ENCODE results near the gene INHBA.

Gene INHBA

GRCh38 chr7:41702635-41703371 is at the start of gene INHBA:
Gene INHBA, minus strand, starts transcription at chr7:41703090. Its CDS starts 2,716 bp downstream, at chr7:41700374.
- peak; percentile 61 for DNase-seq (ENCODE audit: low read depth)

- no peak for DNase-seq (ENCODE audit: low read depth)
These were observed 49.7 kb upstream of the INHBA start for GRCh38 chr7:41752615-41753014.

GRCh38 chr7:41750661-41751540 is 48.0 kb upstream of the INHBA start:
- DNase-seq (ENCODE audit: low read depth), result no peak

- DNase-seq (ENCODE audit: low read depth), result no peak
These were observed 45.1 kb upstream of the INHBA start for GRCh38 chr7:41747961-41748360.

GRCh38 chr7:41745451-41745850 is 42.6 kb upstream of the INHBA start:
- DNase-seq (ENCODE audit: low read depth), result peak; percentile 21

GRCh38 chr7:41744161-41744560 is 41.3 kb upstream of the INHBA start:
- no peak for DNase-seq (ENCODE audit: low read depth)

- DNase-seq (ENCODE audit: low read depth), result no peak
These were observed 39.6 kb upstream of the INHBA start for GRCh38 chr7:41742401-41743020.

GRCh38 chr7:41738806-41739205 is 35.9 kb upstream of the INHBA start:
- no peak for DNase-seq (ENCODE audit: low read depth)

GRCh38 chr7:41738336-41738735 is 35.4 kb upstream of the INHBA start:
- no peak for DNase-seq (ENCODE audit: low read depth)

- DNase-seq (ENCODE audit: low read depth), result no peak
These were observed 32.3 kb upstream of the INHBA start for GRCh38 chr7:41735206-41735605.

GRCh38 chr7:41732843-41733306 is 30.0 kb upstream of the INHBA start:
- DNase-seq (ENCODE audit: low read depth), result peak; percentile 15

- DNase-seq (ENCODE audit: low read depth), result no peak
These were observed 29.5 kb upstream of the INHBA start for GRCh38 chr7:41732436-41732785.

GRCh38 chr7:41731493-41732435 is 28.9 kb upstream of the INHBA start:
- peak; percentile 6 for DNase-seq (ENCODE audit: low read depth)

- DNase-seq (ENCODE audit: low read depth), result no peak
These were observed 27.8 kb upstream of the INHBA start for GRCh38 chr7:41730668-41731067.

- no peak for DNase-seq (ENCODE audit: low read depth)
These were observed 27.3 kb upstream of the INHBA start for GRCh38 chr7:41730161-41730560.

- DNase-seq (ENCODE audit: low read depth), result no peak
These were observed 26.2 kb upstream of the INHBA start for GRCh38 chr7:41729059-41729458.

- no peak for DNase-seq (ENCODE audit: low read depth)
These were observed 22.1 kb upstream of the INHBA start for GRCh38 chr7:41725013-41725412.

GRCh38 chr7:41720886-41721285 is 18.0 kb upstream of the INHBA start:
- no peak for DNase-seq (ENCODE audit: low read depth)

GRCh38 chr7:41720046-41720445 is 17.2 kb upstream of the INHBA start:
- no peak for DNase-seq (ENCODE audit: low read depth)

- no peak for DNase-seq (ENCODE audit: low read depth)
These were observed 13.8 kb upstream of the INHBA start for GRCh38 chr7:41716691-41717090.

GRCh38 chr7:41715000-41715399 is 12.1 kb upstream of the INHBA start:
- DNase-seq (ENCODE audit: low read depth), result no peak
